ENCODE measurements around the gene PGA5. TPM values are rescaled to one million over a fixed set of nuclear protein-coding genes. Genes with fewer than 3 reads are reported as not detected.
"Not testable (repeated sequence)": the region's sequence is repeated elsewhere in the genome, so short reads cannot be mapped to it uniquely, and the experiment has no call there.

The PGA5 gene
- polyA plus RNA-seq: 100 to 1,000 TPM in 1 of 3 donors, 10 to 100 TPM in 1, under 1 TPM in 1; 0.13 to 467 (median 45.1) TPM

DNA sequence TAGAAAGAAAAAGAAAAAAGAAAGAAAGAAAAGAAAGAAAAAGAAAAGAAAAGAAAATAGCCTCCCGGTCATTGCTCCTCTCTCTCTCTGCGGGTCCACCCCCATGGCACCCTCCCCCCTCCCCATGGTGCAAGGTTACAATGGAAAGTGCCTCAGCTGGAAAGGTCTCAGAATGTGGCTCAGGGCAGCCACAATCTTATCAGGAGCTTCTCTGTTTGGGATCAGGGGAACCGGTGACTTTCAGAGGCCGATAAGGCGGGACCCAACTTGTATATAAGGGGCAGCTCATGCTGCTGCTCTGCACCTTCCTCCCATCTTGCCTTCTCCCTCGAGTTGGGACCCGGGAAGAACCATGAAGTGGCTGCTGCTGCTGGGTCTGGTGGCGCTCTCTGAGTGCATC, at the start of gene PGA5:
TSS of gene PGA5 (plus strand) at position 301 of the 400 bp plus-strand sequence. CDS start at position 353, 52 bp downstream.
- no CpG with 5 or more reads among the region's 8 CpGs for WGBS, 3 donors
- H3K27ac ChIP-seq (ENCODE audit: low read depth, low read length): not testable (repeated sequence)

GRCh38 chr11:61193596-61193995, 47.4 kb upstream of the PGA5 start:
- H3K27ac ChIP-seq (ENCODE audit: low read depth, low read length): no peak overlapping the region
- 35 to 46% (median 40%) methylated on average over 10 to 12 of the region's 12 CpGs for WGBS, 3 donors

- no peak overlapping the region for H3K27ac ChIP-seq (ENCODE audit: low read depth, low read length)
- WGBS, 3 donors: 65 to 69% (median 66%) methylated on average over 12 of the region's 12 CpGs
Measured at GRCh38 chr11:61194169-61194671, 46.8 kb upstream of the PGA5 start.

GRCh38 chr11:61194981-61195695, 45.8 kb upstream of the PGA5 start:
- 76 to 81% (median 77%) methylated on average over 7 of the region's 7 CpGs for WGBS, 3 donors
- H3K27ac ChIP-seq (ENCODE audit: low read depth, low read length): no peak overlapping the region

- WGBS, 3 donors: 83 to 85% (median 83%) methylated on average over 7 of the region's 7 CpGs
- no peak overlapping the region for H3K27ac ChIP-seq (ENCODE audit: low read depth, low read length)
Measured at GRCh38 chr11:61195719-61196118, 45.3 kb upstream of the PGA5 start.

DNA sequence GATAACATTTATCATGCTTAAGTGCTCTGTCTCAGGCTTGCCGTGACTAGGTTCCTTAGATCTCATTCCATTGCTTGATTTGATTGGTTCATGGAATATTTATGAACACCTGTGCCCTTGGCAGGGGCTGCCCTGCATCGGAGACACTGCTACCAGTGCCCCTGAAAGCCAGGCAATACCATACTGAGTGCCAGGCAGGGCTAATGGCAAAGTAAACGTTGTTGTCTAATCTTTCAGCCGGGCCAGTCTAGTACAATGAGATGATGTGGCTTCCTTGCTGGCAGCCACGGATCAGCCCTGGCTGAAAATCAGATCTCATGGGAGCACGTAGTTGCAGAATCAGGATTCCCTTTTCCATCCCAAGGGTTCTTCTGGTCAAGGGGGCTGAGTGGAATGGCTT, 42.6 kb upstream of the PGA5 start:
- 32 to 71% (median 67%) methylated on average over 6 of the region's 6 CpGs for WGBS, 3 donors
- no peak overlapping the region for H3K27ac ChIP-seq (ENCODE audit: low read depth, low read length)

DNA sequence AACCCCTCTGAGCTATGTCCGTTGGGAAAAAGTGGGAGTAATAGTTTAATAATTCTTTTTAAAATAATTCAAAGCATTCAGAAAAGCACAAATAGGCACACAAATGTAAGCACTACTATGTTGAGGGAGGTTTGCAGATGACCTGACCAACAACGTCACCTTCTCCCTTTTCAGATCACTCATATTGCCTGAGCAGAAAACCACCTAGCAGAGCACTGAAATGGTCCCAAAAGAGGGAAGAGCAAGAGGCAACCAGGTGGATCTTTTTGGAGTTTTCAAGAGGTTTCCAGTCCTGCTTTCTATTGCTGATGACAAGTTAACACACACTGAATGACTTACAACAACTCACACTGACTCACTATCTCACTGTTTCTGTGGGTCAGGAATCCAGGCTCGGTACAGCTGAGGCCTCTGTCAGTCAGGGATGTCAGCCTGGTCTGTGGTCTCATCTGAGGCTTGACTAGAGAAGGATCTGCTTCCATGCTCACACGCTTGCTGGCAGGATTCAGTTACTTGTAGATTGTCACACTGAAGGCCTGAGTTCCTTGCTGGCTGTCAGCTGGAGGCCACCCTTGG, 41.9 kb upstream of the PGA5 start:
- no peak overlapping the region for H3K27ac ChIP-seq (ENCODE audit: low read depth, low read length)
- 85 to 92% (median 87%) methylated on average over 4 of the region's 4 CpGs for WGBS, 3 donors

DNA sequence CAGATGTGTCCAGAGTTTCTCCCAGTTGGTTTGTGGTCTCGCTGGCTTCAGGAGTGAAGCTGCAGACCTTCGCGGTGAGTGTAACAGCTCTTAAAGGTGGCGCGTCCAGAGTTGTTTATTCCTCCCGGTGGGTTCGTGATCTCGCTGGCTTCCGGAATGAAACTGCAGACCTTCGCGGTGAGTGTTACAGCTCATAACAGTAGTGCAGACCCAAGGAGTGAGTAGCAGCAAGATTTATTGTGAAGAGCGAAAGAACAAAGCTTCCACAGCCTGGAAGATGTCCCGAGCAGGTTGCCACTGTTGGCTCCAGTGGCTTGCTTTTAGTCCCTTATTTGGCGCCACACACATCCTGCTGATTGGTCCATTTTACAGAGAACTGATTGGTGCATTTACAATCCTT, 39.5 kb upstream of the PGA5 start:
- WGBS, 3 donors: 84 to 91% (median 91%) methylated on average over 14 of the region's 14 CpGs
- H3K27ac ChIP-seq (ENCODE audit: low read depth, low read length): no peak overlapping the region

DNA sequence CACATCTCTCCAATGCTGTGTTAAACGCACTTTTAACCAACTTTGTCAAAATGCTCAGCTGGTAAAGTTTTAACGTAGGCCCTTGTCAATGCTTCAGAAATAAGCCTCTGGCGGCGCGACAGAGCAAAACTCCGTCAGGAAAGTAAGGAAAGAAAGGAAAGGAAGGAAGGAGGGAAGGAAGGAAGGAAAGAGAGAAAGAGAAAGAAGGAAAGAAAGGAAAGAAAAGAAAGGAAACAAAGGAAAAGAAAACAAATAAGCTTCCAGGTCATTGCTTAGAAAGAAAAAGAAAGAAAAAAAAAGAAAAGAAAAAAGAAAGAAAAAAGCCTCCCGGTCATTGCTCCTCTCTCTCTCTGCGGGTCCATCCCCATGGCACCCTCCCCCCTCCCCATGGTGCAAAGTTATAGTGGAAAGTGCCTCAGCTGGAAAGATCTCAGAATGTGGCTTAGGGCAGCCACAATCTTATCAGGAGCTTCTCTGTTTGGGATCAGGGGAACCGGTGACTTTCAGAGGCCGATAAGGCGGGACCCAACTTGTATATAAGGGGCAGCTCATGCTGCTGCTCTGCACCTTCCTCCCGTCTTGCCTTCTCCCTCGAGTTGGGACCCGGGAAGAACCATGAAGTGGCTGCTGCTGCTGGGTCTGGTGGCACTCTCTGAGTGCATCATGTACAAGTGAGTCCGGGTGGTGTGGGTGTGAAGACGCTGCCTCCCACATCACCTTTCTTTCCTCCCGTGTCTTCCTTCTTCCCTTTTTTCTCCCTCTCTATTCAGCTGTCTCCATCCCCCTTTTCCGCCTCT, 37.8 kb upstream of the PGA5 start, which contains the start of gene PGA3:
TSS of gene PGA3 (plus strand) at position 566 of the 797 bp plus-strand sequence. CDS start at position 616, 50 bp downstream.
- H3K27ac ChIP-seq (ENCODE audit: low read depth, low read length): not testable (repeated sequence)
- WGBS, 3 donors: 54 to 66% (median 64%) methylated on average over 15 to 17 of the region's 18 CpGs

DNA sequence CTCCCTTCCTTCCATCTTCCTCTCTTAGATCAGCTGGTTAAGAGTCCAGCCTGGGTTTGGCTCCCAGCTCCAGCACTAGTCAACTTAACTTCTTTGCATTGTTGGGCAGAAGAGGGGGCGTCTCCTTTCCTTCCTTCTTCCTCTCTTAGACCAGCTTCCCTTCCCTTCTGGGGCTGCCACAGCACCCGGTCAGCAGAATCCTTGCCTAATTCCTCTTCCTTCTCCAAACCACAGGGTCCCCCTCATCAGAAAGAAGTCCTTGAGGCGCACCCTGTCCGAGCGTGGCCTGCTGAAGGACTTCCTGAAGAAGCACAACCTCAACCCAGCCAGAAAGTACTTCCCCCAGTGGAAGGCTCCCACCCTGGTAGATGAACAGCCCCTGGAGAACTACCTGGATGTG, 37.1 kb upstream of the PGA5 start:
- 33% methylated on average over 1 of the region's 5 CpGs; no CpG with 5 or more reads in 2 of the 3 donors for WGBS, 3 donors
- H3K27ac ChIP-seq (ENCODE audit: low read depth, low read length): not testable (repeated sequence)

DNA sequence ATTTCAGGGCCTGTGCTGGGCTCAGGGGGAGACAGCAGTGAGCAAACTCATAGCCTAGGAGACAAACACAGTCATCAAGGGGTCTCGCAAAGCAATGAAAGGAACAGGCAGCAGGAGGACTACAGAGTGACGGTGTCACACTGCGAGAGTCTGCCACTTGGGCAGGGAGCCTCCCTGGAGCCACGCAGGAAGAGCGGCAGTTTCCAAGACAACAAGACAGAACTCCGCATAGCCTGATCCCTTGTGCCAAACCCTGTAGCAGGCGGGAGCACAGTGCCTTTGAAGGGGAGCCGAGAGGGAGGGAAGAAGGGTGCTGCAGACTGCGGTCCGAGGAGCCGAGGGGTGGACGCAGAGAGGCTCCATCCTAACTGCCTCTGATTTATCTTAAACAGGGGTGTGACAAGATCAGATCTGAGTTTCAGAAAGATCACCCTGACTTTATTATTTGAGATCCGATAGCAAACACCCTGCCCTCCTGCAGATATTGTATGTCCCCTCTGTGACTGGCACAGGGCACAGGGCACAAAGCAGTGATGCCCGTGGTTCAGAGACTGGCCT, 36.4 kb upstream of the PGA5 start:
- not testable (repeated sequence) for H3K27ac ChIP-seq (ENCODE audit: low read depth, low read length)
- WGBS, 3 donors: 68 to 73% (median 72%) methylated on average over 14 of the region's 14 CpGs

GRCh38 chr11:61207636-61208310, 33.2 kb upstream of the PGA5 start:
- H3K27ac ChIP-seq (ENCODE audit: low read depth, low read length): not testable (repeated sequence)
- WGBS, 3 donors: no CpG with 5 or more reads among the region's 9 CpGs

DNA sequence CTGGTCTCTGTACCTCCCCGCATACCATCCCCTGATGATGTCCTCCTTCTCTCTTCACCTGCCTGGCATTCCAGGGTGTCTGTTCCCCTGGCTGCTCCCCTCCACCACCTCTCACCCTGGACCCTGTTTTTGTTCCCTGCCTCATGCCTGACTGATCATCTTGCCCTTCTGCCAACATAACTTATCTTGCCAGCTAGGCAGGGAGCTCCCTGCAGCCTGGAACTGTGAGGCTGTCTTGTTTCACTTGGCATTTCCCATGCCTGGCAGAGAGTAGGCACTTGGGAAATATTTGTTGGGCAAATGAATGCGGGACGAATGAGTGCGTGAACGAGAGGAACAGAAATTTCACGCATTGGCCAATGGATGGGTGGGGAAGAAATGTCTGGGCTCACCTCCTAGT, 30.3 kb upstream of the PGA5 start:
- not testable (repeated sequence) for H3K27ac ChIP-seq (ENCODE audit: low read depth, low read length)
- WGBS, 3 donors: no CpG with 5 or more reads among the region's 6 CpGs

DNA sequence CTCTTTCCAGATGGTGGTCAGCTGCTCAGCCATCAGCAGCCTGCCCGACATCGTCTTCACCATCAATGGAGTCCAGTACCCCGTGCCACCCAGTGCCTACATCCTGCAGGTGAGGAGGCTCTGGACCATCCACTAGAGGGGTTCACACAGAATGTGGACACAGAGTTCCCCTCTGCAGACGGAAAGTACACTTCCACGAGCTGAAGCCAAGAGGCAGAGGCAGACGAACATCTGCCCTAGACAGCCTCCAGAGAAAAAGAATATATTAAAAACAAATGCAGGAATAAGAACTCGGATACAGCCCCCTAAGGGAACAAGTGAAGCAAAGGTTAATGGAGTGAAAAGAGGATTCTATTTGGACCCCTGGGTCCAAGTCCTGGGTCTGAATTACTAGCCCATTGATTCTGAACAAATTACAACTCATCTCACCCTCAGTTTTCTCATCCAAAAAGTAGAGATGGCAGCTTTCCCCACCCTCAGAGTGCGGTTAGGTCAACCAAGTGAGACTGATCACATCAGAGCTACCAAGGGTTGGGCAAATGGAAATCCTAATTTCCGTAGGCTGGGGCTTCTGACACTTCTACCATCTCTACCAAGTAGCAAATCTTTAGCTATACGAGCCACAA, 29.5 kb upstream of the PGA5 start:
- H3K27ac ChIP-seq (ENCODE audit: low read depth, low read length): not testable (repeated sequence)
- 61 to 75% (median 70%) methylated on average over 7 of the region's 10 CpGs for WGBS, 3 donors

- H3K27ac ChIP-seq (ENCODE audit: low read depth, low read length): not testable (repeated sequence)
- no CpG with 5 or more reads among the region's 15 CpGs for WGBS, 3 donors
Measured at GRCh38 chr11:61212202-61212601, 28.8 kb upstream of the PGA5 start.

DNA sequence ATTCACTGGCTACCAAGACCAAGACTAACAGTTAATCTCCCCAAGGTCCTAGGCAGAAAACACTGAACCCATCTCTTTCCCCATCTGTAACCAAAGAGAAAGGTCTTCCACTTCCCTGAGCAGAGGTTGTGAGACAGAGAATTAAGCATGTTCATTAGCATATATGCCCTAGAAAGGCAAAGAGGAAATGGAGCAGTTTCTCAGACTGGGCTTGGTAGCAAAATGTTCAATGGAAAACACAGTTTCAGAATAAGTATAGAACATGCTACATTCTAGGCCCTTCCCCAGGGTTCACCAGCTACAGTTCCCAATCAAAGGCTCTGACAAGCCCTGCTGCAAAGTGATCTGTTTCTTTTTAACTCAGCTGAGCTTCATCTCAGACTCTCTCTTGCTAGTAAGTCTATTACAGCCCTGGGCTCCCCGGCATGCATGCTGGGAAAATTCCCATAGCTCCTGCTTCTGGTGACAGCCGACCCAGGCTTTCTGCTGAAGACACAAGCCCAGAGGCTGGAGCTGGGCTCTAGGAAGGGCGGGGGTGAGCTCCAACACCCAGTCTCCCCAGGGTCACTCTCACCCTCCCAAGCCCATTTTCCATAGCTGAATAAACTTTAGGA, 27.2 kb upstream of the PGA5 start:
- no CpG with 5 or more reads among the region's 3 CpGs for WGBS, 3 donors
- not testable (repeated sequence) for H3K27ac ChIP-seq (ENCODE audit: low read depth, low read length)

DNA sequence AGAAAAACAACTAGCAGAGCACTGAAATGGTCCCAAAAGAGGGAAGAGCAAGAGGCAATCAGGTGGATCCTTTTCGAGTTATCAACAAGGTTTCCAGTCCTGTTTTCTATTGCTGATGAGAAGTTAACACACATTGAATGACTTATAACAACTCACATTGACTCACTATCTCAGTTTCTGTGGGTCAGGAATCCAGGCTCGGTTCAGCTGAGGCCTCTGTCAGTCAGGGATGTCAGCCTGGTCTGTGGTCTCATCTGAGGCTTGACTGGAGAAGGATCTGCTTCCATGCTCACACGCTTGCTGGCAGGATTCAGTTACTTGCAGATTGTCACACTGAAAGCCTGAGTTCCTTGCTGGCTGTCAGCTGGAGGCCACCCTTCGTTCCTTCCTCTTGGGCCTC, 22.7 kb upstream of the PGA5 start:
- no CpG with 5 or more reads among the region's 4 CpGs for WGBS, 3 donors
- H3K27ac ChIP-seq (ENCODE audit: low read depth, low read length): not testable (repeated sequence)
